Naive thymus-derived CD8-positive, alpha-beta T cell (primary cell): Measurements from ENCODE around the gene MYO1G. TPM values are rescaled to one million over a fixed set of nuclear protein-coding genes. Genes with fewer than 3 reads are reported as not detected.
A peak's percentile ranks its signal among the peaks of the same experiment; 100 is the strongest.
"Not testable (repeated sequence)": the region's sequence is repeated elsewhere in the genome, so short reads cannot be mapped to it uniquely, and the experiment has no call there.

Experiments used
- ATAC-seq, 2 donors: fragments of 150-1000 bp; cut with Tn5 transposase in 1 of 2; sonication (Bioruptor Pico), chemical (Tn5 transposase) in 1 of 2; 1 replicate in 1 of 2; 2 replicates in 1 of 2; pipeline ENCODE4 v1.10.0; 2021; ENCODE audit warnings: mild to moderate bottlenecking in 2 of 2, moderate library complexity in 2 of 2
- POLR2A ChIA-PET: fragments of 350-600 bp; sonication (Branson Sonifier 250); formaldehyde crosslinking; loops from one replicate; lab custom pipeline; 2021; ENCODE audit warnings: antibody characterized with exemption; lab: Charles Lee
- DNase-seq, 10 donors: peaks; one replicate each; pipeline versions ENCODE4 v3.0.0 to v3.0.0-alpha.2; 2020 to 2022
- H3K27ac Mint-ChIP-seq, 10 donors: one replicate each; pipeline ENCODE4 v1.8.0; 2020 to 2022; ENCODE audit warnings: mild to moderate bottlenecking in 10 of 10, mixed read lengths in 10 of 10, moderate library complexity in 4 of 10, inconsistent platforms in 1 of 10
- H3K27me3 Mint-ChIP-seq, 5 donors: one replicate each; pipeline ENCODE4 v1.8.0; 2021 to 2022; ENCODE audit warnings: mixed read lengths in 5 of 5
- H3K36me3 Mint-ChIP-seq, 3 donors: one replicate each; pipeline ENCODE4 v1.8.0; 2020 to 2022; ENCODE audit warnings: mixed read lengths in 3 of 3, mild to moderate bottlenecking in 2 of 3, inconsistent platforms in 1 of 3
- H3K4me1 Mint-ChIP-seq, 4 donors: one replicate each; pipeline ENCODE4 v1.8.0; 2021 to 2022; ENCODE audit warnings: mixed read lengths in 4 of 4
- H3K4me3 Mint-ChIP-seq, 10 donors: one replicate each; pipeline ENCODE4 v1.8.0; 2020 to 2022; ENCODE audit warnings: mild to moderate bottlenecking in 10 of 10, mixed read lengths in 10 of 10, moderate library complexity in 6 of 10, inconsistent platforms in 1 of 10
- H3K9me3 Mint-ChIP-seq, 9 donors: one replicate each; pipeline ENCODE4 v1.8.0; 2020 to 2022; ENCODE audit warnings: mixed read lengths in 9 of 9, mild to moderate bottlenecking in 3 of 9, inconsistent platforms in 1 of 9, moderate library complexity in 1 of 9
- polyA plus RNA-seq, 3 donors: library from polyadenylated mRNA; unstranded; fragments of 300-500 nt; fragmentation: Illumina TruSeq; gene quantifications; one replicate each; pipeline ENCODE4 v1.2.3, GENCODE V29; 2021
- total RNA-seq, 8 experiments: library from RNA in 2 of 8; stranded (reverse) in 2 of 8; gene quantifications; one replicate each; pipeline ENCODE4 v1.2.3 and lab custom pipeline; 2021 to 2026

The MYO1G gene
- total and polyA plus RNA-seq, 5 experiments from 2014 or later: 44.4 to 106 (median 60.0) TPM

DNA sequence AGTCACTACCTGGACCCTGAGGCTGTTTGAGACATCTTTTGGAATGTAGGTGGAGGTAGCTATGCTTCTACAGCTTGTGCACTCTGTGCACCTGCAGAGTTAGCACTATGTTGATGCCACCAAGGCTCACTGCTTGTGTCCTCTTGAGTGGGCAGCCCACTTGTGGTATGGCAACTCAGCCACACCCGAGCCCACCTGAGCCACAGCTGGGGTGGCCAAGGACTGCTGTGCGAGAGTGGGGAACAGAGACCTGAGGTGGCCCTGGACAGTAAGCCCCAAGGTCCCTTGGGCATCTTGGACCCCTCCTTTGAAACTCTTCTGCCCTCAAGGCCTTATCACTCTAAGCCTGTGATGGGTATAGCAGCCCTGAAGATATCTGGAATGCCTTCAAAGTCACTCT lies 25.7 kb downstream of the MYO1G start:
- DNase-seq: no peak
- Mint-ChIP-seq H3K27me3 (peaks cover 0 to 2% (median 0%) of the 10 kb centered on the region in 5 donors), H3K4me1 (peaks cover 0 to 15% (median 9%) of the 10 kb centered on the region in 4 donors), H3K36me3 (no peaks in the 10 kb centered on the region), H3K27ac (peak overlapping the region in 1 of 10 donors; percentile 70), H3K4me3 (no peak overlapping the region), H3K9me3 (no peaks in the 10 kb centered on the region)
- POLR2A ChIA-PET: no interaction called here
- ATAC-seq: no peak

DNA sequence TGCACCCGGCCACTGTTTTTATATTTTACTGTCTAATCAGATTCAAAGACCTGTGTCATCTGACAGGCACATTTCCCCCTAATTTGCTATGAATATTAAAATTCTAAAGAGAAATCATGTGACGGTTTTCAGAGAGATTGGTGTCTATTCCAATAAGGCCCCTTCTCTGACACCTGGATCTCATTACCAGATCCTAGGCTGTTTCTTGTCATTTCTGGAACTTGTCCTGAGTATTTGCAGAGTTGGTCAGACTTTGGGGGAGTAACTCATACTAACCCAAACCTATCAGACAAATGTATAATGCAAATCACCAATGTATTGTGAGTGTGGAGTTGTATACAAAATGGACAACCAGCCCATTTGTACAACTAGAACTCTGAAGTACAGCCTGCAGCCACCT lies 29.5 kb downstream of the MYO1G start:
- POLR2A ChIA-PET: no interaction called here
- Mint-ChIP-seq H3K9me3 (no peaks in the 10 kb centered on the region), H3K27ac (no peak overlapping the region), H3K36me3 (no peaks in the 10 kb centered on the region), H3K27me3 (peaks cover 0 to 3% (median 0%) of the 10 kb centered on the region in 5 donors), H3K4me3 (no peak overlapping the region), H3K4me1 (peaks cover 0 to 3% (median 1%) of the 10 kb centered on the region in 4 donors)
- no peak for DNase-seq
- no peak for ATAC-seq

GRCh38 chr7:44945479-44945878 lies 33.3 kb downstream of the MYO1G start:
- Mint-ChIP-seq H3K27me3 (peaks cover 0 to 3% (median 0%) of the 10 kb centered on the region in 5 donors), H3K4me1 (no peaks in the 10 kb centered on the region), H3K27ac (no peak overlapping the region), H3K36me3 (no peaks in the 10 kb centered on the region), H3K4me3 (no peak overlapping the region), H3K9me3 (no peaks in the 10 kb centered on the region)
- POLR2A ChIA-PET: no interaction called here
- DNase-seq: no peak
- no peak for ATAC-seq

GRCh38 chr7:44944821-44945220 lies 34.0 kb downstream of the MYO1G start:
- ATAC-seq (no peak), DNase-seq (no peak)
- POLR2A ChIA-PET: no interaction called here
- H3K27me3 Mint-ChIP-seq: peaks cover 0 to 3% (median 0%) of the 10 kb centered on the region in 5 donors
- no peak overlapping the region for H3K4me3 Mint-ChIP-seq
- no peaks in the 10 kb centered on the region for H3K36me3 Mint-ChIP-seq
- H3K4me1 Mint-ChIP-seq: no peaks in the 10 kb centered on the region
- H3K27ac Mint-ChIP-seq: no peak overlapping the region
- H3K9me3 Mint-ChIP-seq: no peaks in the 10 kb centered on the region

- no peak for DNase-seq
- Mint-ChIP-seq H3K4me1 (no peaks in the 10 kb centered on the region), H3K36me3 (no peaks in the 10 kb centered on the region), H3K27me3 (peaks cover 0 to 4% (median 0%) of the 10 kb centered on the region in 5 donors), H3K4me3 (no peak overlapping the region), H3K9me3 (no peaks in the 10 kb centered on the region), H3K27ac (peak overlapping the region in 1 of 10 donors; percentile 38)
- POLR2A ChIA-PET: no interaction called here
- no peak for ATAC-seq
These were observed 35.2 kb downstream of the MYO1G start for GRCh38 chr7:44943631-44944030.

DNA sequence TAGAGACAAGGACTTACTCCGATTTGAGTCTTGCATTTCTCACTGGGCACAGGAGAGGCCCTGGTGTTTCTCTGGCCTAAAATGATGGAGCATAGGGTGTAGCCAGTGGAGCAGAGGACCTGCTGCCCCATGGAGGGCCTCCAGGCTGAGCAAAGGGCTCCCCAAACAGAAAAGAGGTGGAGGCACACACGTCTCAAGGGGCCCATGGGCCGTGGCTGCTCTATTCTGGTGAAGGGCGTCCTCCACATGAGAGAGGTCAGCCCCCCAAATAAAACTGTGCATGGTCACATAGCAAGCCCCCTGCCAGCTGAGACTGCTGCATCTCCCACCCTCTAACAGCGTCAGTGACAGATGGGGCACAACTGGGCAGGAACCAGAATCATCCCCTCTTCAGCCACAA lies 41.4 kb downstream of the MYO1G start:
- Mint-ChIP-seq H3K27me3 (peaks cover 0 to 9% (median 0%) of the 10 kb centered on the region in 5 donors), H3K27ac (peak overlapping the region in 1 of 10 donors; percentile 24), H3K4me3 (no peak overlapping the region), H3K36me3 (no peaks in the 10 kb centered on the region), H3K4me1 (no peaks in the 10 kb centered on the region), H3K9me3 (no peaks in the 10 kb centered on the region)
- DNase-seq: no peak
- POLR2A ChIA-PET: no interaction called here
- no peak for ATAC-seq

GRCh38 chr7:44936322-44936721 lies 42.5 kb downstream of the MYO1G start:
- no peak overlapping the region for H3K4me3 Mint-ChIP-seq
- H3K36me3 Mint-ChIP-seq: no peaks in the 10 kb centered on the region
- peaks cover 0 to 9% (median 0%) of the 10 kb centered on the region in 5 donors for H3K27me3 Mint-ChIP-seq
- H3K27ac Mint-ChIP-seq: no peak overlapping the region
- no peaks in the 10 kb centered on the region for H3K4me1 Mint-ChIP-seq
- ATAC-seq: no peak
- no peaks in the 10 kb centered on the region for H3K9me3 Mint-ChIP-seq
- POLR2A ChIA-PET: no interaction called here
- DNase-seq: no peak

DNA sequence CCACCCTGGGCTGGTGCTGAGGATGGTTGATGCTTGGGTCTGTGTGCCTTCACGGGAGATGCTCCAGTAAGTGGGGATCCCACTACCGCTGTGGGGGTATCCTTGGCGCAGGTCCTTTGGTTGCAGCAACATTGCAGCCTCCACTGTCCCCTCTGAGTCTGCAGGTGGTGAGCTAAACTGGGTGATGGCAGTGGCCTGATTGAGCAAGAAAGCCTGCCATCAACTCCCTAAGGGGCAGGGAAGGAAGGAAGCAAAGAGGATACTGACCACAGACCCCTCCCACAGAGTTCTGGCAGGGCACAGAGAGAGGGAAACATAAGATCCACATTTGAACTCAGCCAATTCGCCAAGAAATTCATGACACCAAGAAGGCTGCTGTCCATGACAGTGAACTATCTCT lies 43.2 kb downstream of the MYO1G start:
- POLR2A ChIA-PET: no interaction called here
- Mint-ChIP-seq H3K4me1 (no peaks in the 10 kb centered on the region), H3K4me3 (no peak overlapping the region), H3K27me3 (peaks cover 0 to 9% (median 0%) of the 10 kb centered on the region in 5 donors), H3K27ac (peak overlapping the region in 1 of 10 donors; percentile 72), H3K36me3 (no peaks in the 10 kb centered on the region), H3K9me3 (no peaks in the 10 kb centered on the region)
- DNase-seq (no peak), ATAC-seq (no peak)

DNA sequence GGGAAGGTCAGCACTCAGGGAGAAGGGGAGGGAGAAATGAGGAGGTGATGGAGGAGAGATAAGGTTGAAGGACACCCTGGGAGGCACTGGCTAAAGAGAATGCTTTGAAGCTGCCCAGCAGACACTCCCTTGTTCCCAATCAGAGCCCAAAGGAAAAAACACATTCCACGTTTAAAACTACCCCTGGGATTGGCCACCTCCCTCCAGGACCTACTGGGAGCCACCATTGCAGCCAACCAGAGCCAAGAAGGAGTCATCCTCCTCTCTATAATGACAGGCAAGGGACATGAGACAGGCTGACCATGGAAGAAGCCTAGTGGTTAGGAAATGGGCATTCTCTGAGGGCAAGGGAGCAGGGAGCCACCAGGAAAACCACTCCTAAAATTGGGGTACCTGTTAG lies 43.8 kb downstream of the MYO1G start:
- ATAC-seq (no peak), DNase-seq (no peak)
- Mint-ChIP-seq H3K4me1 (no peaks in the 10 kb centered on the region), H3K4me3 (no peak overlapping the region), H3K9me3 (no peaks in the 10 kb centered on the region), H3K36me3 (no peaks in the 10 kb centered on the region), H3K27ac (no peak overlapping the region), H3K27me3 (peaks cover 0 to 9% (median 0%) of the 10 kb centered on the region in 5 donors)
- POLR2A ChIA-PET: no interaction called here

DNA sequence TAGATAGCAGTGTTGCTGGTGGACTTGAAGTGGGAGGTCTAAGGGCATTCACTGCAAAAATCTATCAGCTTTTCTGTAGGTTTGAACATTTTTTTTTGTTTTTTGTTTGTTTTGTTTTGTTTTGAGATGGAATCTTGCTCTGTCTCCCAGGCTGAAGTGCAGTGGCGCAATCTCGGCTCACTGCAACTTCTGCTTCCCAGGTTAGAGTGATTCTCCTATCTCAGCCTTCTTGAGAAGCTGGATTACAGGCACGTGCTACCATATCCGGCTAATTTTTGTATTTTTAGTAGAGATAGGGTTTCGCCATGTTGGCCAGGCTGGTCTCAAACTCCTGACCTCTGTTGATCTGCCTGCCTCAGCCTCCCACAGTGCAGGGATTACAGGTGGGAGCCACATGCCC lies 44.3 kb downstream of the MYO1G start:
- H3K4me3 Mint-ChIP-seq, ATAC-seq, H3K4me1 Mint-ChIP-seq, H3K36me3 Mint-ChIP-seq, H3K27ac Mint-ChIP-seq, POLR2A ChIA-PET, H3K9me3 Mint-ChIP-seq, DNase-seq, H3K27me3 Mint-ChIP-seq: not testable (repeated sequence)

GRCh38 chr7:44930921-44931320 lies 47.9 kb downstream of the MYO1G start:
- Mint-ChIP-seq H3K36me3 (no peaks in the 10 kb centered on the region), H3K9me3 (no peaks in the 10 kb centered on the region), H3K27ac (no peak overlapping the region), H3K27me3 (peaks cover 0 to 7% (median 3%) of the 10 kb centered on the region in 5 donors), H3K4me3 (no peak overlapping the region), H3K4me1 (no peaks in the 10 kb centered on the region)
- POLR2A ChIA-PET: interaction anchor here (0.7 kb wide), 2 partner anchors 90 to 947 kb away, joined by 3 to 5 read pairs; no protein-coding TSS in a partner anchor
- ATAC-seq (no peak), DNase-seq (no peak)

GRCh38 chr7:44922351-44922694 lies 56.5 kb downstream of the MYO1G start:
- H3K27me3 Mint-ChIP-seq: peaks cover 0 to 7% (median 4%) of the 10 kb centered on the region in 5 donors
- POLR2A ChIA-PET: interaction anchor here (0.6 to 1.0 kb wide), 2 partner anchors 66 to 341 kb away, joined by 3 read pairs; no protein-coding TSS in a partner anchor
- no peak overlapping the region for H3K4me3 Mint-ChIP-seq
- H3K27ac Mint-ChIP-seq: peak overlapping the region in 5 of 10 donors; percentile 1 to 91 (median 60)
- ATAC-seq (peak; percentile 14 to 26), DNase-seq (no peak)
- H3K9me3 Mint-ChIP-seq: no peaks in the 10 kb centered on the region
- no peaks in the 10 kb centered on the region for H3K36me3 Mint-ChIP-seq
- H3K4me1 Mint-ChIP-seq: peaks cover 0 to 4% (median 2%) of the 10 kb centered on the region in 4 donors

DNA sequence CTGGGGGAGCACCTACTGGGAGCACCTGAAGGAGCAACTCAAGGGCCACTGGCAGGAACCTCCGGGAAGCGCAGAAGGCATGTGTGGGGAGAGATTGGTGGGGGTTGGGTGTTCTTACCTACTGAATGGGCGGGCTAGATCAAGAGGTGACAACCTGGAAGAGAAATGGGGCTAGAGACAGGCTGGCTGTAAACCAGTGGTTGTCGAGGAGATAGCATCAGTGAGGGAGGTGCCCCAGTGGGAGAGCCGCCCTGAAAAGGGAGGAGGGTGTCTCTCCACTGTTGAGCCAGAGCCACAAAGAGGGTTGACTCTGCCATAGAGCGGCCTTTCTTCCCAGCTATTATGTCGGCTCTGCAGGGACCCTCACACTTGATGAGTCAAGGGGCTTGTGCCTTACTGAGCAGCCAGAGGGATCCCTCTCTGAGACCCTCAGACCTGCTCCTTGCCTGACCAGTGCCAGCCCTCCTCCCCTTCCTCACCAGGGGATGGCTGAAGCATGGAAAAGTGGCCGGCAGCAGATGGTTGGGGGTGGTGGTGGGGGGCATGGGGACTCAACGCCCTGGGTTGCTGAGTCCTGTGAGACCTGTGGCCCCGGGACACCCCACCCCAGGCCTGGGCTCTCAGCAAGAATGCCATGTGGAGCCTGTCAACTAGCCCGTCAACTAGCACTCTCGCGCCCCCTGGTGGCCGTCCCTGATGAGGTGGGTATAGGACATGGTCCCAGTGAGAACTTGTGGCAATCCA lies 57.0 kb downstream of the MYO1G start:
- DNase-seq (peak; percentile 79 to 97 (median 90)), ATAC-seq (peak; percentile 98)
- peaks cover 0 to 6% (median 4%) of the 10 kb centered on the region in 5 donors for H3K27me3 Mint-ChIP-seq
- no peaks in the 10 kb centered on the region for H3K9me3 Mint-ChIP-seq
- POLR2A ChIA-PET: interaction anchor here (0.5 to 1.0 kb wide), 2 partner anchors 35 to 66 kb away, joined by 3 read pairs; no protein-coding TSS in a partner anchor
- peaks cover 0 to 4% (median 2%) of the 10 kb centered on the region in 4 donors for H3K4me1 Mint-ChIP-seq
- no peak overlapping the region for H3K4me3 Mint-ChIP-seq
- no peaks in the 10 kb centered on the region for H3K36me3 Mint-ChIP-seq
- H3K27ac Mint-ChIP-seq: peak overlapping the region in 6 of 10 donors; percentile 1 to 91 (median 64)
